ENCODE data around the gene SLCO4A1. TPM values are rescaled to one million over a fixed set of nuclear protein-coding genes. Genes with fewer than 3 reads are reported as not detected.

Gene SLCO4A1
- total RNA-seq, 1 donor from 2014 or later = 0.11 TPM

DNA sequence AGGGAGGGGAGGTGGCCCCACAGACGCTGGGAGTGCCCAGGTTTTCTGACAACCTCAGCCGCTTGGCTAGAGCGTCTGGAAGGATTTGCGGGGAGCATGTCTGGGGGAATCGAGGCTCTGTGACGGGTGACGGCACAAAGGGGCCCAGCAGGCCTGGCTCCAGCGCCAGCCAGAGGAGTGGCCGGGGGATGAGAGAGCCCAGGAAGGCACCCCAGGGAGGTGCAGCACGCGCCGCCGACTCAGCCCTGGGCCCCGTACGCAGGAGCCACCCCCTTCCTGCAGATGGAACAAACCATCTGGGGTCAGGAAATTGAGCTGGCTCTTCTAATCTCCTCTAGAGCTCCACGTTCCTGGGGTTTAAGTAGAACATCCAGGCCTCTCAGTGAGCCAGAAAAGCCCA, 5.9 kb upstream of the SLCO4A1 start:
- no peak for DNase-seq (ENCODE audit: low read depth)

DNA sequence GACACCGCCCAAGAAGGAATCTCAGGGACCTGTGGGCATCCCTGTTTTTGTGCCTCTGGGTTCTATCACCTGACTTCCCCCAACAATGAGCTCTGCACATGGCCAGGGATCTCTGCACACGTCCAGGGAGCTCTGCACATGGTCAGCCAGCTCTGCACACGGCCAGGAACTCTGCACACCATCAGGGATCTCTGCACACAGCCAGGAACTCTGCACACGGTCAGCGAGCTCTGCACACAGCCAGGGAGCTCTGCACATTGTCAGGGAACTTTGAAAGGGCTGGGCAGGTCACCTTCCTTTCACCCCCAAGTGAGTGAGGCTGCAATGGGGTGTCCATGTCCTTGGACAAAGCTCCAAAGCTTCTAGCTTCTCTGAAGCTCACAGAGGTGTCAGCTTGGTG, 5.2 kb upstream of the SLCO4A1 start:
- DNase-seq (ENCODE audit: low read depth) = no peak

DNA sequence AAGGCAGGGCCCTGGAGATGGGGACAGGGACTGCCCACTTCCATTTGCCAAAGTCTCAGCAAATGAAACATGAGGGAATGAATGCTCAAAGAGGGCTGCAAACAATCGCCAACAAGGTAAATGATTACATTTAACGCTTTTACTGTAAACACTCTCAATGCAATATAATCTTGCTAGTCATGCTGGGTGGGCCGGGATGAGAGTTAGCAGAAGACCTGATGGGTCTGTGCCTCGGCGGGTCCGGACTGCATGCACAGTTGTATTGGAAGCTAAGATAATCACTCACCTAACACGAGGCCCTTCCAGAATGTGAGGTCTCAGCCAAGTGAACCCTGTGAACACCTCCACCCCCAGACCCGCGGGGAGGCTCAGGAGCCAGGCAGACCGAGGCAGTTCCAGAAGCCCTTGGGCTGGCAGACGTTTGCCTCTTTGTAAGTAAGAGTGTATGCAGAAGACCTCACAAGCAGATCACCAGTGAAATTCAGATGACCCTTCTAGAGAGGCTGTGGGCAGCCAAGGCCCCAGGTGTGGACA, 4.7 kb upstream of the SLCO4A1 start:
- no peak for DNase-seq (ENCODE audit: low read depth)

DNA sequence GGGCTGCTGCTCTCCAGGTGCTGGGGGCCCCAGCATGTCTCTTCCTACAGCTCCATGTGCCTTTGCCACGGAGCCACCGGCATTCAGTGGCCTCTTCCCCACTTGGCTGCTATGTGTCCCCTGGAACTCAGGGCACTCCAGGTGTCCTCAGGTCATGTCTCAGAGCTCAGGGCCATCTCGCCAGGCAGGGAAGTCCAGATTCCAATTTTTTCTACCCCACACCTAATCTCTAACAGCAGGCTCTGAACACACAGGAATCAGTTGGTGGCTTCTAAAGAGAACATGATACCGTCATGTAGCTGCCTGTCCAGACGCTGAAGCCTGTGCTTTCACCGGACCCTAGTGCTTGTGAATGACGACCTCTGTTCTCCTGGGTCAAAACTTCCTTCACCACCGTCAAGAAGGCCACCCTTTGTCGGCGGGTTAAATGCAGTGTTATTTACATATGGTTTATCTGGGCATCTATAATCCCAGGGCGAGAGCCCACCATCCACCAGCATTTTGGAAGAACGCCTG, 4.2 kb upstream of the SLCO4A1 start:
- no peak for DNase-seq (ENCODE audit: low read depth)

DNA sequence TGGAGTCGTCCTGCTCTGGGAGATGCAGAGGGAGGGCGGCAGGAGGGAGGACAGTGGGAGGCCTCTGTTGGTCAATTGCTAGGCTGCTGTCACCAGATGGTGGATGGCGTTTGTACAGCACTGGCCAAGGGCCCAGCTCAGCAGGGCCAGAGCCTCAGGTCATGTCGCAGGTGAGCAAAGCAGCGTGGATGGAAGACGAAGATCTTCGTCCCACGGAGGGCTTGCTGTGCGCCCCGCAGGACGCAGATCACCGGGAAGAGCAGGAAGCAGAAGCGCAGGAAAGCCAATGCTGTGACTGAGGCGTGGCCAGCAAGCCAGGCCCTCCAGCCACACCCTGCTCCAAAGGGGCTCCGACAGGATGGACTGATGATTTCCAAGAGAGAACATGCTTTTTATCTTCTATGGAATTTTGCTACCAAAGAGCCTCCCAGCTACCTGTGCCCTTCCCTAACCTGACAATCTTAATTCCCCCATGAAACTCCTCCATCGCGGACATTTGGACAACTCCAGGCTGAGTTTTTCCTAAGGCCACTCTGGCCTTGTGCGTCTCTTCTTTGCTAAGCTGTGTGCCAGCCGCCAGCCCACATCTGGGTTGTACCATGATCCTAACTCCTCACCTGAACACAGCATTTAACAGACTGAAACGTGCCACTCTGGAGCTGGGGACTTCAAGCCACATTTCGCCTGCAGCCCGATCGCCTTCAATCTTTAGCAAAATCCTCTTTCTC, 3.5 kb upstream of the SLCO4A1 start:
- DNase-seq (ENCODE audit: low read depth) = no peak

DNA sequence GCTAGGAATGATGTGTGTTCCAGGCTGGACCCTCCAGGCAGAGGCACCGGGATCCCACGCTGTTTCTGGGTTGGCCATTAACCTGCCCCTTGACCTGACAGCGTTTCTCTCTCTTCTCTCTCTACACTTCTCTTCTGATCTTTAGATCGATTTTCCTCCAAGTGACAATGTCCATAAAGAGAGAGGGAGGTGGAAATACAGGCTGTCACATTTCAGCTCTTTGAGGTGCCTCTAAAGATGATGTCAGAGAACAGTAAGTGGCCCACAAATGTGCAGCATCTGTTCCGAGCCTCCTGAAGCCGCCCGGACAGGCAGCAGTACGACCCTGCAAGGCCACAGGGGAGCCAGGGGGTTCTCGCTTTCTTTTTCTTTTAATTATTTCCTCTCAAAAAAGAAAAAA, 2.5 kb upstream of the SLCO4A1 start:
- DNase-seq (ENCODE audit: low read depth) = no peak

DNA sequence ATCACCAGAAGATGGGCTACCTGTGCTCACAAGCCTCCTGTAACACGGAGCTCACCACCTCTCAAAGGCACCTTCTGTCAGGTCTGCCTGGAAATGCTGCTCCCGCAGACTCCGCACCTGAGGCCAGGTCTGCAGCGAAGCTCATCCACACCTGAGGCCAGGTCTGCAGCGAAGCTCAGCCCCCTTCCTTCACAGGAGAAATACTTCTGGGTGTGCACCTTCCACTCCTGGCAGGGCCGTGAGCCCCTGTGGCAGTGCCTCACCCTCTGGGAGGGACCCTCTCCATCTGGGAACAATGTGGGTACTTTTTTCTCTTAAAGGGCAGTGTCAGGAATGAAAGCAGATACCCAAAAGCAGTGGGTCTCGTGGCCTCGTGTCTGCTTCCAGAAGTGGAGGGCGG, 1.4 kb upstream of the SLCO4A1 start:
- no peak for DNase-seq (ENCODE audit: low read depth)

DNA sequence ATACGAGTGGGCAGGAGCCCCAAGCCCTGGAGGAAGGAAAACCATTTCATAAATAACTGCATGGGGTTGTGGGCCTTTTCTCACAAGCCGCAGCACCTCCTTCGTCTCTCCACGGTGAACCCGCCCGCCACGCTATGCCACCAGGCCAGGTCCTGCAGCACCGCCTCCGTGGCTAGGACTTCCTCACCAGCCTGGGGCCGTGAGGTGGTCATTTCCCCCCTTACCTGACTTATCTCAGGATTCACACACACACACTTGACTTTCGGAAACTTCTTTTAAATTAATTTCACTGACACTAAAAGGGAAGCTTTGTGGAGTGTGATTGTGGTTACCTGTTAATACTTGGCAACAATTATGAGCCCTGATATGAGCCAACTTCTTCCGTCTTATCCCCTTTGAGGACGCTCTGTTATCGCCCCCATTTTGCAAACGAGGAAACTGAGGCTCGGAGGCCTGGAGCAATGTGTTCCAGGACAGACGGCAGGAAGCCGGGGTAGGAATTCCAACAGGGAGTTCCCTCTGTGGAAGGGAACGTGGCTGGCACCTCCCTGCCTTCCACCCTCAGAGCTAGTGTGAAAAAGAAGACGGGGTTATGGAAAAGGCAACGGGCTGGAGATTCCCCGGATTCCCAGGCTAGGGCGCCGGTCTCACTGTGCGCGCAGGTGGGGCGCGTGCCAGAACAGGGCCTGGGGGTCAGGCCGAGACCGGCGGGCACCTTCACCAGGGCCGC, 817 bp upstream of the SLCO4A1 start:
- no peak for DNase-seq (ENCODE audit: low read depth)

DNA sequence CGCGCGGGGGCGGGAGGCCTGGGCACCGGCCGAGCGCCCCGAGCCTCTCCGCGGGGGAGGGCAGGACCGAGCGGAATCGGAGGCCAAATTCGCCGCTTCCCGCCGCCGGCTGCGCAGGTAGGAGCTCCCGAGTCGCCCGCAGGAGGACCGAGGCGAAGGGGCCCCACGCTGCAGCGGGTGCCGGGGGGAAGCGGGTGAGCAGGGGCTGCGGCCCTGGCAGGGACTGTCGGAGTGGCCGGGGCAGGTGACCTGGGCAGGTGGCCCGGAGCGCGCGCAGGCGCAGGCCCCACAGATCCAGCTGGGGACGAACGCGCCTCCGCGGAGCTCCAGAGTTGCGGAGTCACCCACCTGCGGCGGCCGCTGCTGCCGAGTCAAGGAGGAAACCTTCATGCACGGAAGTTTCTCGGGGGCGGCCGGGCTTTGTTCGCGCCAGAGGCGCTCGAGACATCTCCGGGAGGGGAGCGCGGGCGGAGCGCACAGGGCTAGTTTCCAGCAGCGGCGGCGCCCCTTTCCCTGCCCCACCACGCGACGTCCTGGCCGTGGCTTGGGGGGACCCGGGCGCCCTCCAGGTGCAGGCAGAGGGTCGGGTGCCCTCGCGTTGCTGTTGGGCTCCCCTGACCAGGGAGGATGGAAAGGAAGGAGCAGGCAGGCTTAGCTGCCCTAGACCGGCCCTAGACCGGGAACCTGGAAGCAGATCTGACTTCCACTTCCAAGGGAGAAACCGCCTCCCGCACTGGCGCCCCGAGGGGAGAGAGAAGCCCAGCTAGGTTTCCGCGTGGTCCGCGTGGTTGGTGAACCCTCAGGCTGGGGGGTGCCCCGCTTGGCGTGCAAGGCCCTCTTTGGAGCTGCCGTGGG, 590 bp downstream of the SLCO4A1 start:
- DNase-seq (ENCODE audit: low read depth) = no peak

DNA sequence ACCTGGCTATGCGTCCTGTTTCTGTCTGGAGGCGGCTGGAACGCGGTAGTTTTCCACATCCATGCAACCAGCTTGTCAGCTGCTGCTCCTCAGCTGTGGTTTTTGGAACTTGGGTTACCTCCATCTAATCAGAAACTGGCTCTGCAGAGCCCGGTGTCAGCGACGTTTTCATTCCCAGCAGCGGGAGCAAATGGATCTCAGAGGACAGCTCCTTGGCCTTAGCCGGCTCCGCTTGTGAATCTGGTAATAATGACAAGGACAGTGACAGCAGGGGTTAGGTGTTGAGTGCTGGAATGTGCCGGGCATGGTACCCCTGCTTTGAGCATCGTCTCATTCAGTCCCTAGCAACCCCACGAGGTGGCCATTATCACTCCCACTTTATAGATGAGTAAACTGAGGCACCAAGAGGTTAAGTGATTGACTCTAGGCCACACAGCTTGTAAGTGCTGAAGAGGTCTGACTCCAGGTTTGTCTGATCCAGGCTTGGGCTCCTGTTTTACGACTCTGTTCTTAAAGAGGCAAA, 1.3 kb downstream of the SLCO4A1 start:
- peak; percentile 52 for DNase-seq (ENCODE audit: low read depth)

DNA sequence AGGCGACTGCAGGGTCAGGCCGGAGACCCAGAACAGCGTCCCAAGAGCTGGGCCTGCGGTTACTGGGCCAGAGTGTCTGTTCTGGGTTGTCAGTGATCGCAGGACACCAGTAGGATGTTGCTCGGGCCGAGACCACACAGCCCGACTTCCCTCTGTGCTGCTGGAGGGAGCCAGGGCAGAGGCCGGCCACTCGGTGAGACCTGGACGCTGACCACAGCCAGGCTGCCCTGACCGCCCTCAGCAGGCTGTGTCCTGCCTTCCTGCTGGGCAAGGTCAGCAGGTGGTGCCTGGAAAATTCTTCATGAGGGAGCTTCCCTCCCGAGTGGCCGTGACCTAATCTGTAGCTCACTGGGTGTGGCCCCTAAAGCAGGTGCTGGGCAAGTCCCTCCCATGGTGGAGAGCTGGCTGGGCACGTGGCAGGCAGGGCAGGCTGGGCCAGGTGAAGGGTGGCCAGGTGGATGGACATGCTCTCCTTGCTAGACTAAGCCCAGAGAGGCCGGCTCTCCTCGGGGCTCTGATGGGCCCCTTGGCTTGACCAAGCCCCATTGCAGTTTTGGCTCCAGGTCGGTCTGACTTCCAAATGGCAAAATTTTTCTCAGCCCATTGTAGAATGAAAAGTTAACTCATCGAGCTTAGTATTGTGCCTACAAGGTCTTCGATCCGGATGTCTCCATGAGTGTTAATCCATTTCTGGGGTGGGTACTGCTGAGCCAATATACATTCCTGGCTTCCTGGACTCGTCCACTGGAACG, 1.9 kb downstream of the SLCO4A1 start:
- DNase-seq (ENCODE audit: low read depth) = no peak

DNA sequence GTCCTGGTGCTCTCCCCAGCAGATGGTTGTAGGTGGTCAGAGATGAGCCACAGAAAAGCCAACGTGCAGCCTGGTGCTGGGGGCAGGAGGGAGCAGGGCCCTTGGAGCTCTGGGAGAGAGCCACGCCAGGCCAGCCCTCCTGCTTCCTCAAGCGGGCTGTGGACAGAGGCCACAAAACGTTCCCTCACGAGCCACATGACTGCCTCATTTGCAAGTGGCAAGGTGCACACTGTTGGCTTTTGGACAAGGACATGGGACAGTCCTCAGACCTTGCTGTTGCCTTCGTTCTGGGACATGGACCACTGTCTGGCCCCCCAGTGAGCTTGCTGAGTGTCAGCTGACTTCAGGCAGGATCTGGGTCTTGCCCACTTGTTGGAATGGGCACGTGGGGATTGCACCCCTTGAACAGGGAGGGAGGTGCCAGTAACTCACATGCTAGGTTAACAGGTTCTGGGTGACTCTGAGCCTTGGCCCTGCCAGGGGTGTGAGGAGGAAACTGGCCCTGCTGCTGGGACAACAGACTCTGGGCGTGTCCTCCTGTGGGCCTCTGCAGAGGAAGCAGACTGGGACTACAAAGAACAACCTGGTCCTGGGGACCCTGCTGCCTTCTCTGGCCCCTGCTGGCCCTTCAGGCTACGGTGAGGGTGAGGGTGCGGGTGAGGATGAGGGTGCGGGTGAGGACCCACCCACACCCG, 2.6 kb downstream of the SLCO4A1 start:
- no peak for DNase-seq (ENCODE audit: low read depth)

DNA sequence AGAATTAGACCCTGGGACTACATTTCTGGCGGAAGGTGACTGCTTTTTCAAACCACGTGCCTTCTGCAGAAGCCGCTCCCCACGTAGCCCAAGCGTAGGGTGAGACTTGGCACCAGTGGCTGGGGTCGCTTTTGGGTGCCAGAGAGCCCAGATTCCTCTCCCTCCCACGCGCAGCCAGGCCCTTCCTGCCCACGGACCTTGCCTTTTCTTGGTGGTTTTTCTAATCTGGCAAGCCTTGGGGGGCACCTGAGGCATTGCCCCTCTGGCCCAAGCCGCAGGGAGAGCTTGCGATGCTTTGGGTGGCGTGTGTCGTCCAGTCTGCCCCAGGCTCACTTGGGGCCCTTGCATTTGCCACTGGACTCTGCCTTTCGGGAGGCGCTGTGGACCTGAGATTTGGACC, 3.3 kb downstream of the SLCO4A1 start:
- no peak for DNase-seq (ENCODE audit: low read depth)

DNA sequence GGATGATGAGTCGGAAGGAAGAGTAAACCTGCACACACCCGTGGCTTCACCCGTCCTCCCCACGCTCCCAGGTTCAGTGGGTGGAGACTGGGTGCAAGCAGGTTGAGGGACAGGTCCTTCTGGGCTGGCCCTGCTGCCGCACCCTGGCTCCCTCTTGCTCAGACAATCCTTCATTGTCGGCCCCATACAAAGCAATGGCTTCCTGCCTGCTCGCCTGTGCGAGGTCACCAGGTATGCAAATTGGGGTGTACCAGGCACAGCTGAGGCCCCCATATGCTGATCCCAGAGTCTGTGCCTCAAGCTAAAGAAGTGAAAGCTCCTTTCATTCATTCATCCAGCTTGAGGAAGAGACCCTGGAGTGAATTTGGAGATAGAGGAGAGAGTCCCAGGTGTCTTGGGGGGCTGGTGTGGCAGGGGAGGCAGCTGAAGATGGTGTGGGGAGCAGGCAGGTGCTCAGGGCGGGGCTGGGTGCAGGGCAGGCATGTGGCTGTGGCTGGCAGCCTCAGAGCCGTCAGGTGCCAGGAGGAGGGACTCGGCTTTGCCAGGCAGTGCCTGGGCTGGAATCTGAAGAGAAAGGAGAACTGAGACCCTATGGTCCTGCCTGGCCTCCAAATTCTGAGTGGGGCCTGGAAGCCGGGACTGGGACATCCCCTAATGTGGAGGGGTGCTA, 4.7 kb downstream of the SLCO4A1 start:
- no peak for DNase-seq (ENCODE audit: low read depth)

DNA sequence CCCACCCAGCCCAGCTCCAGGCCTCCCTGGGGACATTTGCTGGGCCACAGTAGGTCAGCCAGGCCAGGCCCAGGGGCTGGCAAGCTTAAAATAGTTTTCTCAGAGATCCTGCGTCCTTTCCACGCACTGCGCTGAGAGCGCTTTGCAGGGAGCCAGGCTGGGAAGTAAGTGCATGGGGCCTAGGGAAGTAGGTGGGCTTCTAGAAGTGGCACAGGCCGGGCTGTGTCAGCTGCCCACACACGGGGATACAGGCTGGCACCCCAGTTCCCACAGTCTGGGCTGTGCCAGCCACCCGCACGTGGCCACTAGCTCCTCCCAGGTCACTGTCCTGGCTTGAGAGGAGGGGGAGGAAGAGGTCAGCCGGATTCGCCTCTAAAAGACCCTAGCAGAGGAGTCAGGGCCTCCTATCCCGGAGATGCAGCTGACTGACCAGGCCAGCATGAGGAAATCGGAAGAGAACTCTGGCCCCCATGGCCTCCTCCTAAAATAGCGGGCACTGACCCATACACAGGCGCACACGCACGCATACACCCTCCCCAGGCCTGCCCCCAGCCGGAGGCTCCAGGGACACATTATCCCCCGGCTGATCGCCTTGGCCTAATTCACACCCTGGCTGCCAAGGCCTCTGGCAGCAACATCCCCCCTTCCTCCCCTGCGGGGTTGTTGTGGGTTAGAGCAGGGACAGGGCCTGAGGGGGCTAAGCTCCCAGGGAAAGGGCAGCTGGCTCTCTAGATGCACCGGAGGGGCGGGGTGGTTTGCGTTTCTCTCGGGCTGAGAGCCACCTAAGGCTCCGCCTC, 5.4 kb downstream of the SLCO4A1 start:
- DNase-seq (ENCODE audit: low read depth) = no peak

DNA sequence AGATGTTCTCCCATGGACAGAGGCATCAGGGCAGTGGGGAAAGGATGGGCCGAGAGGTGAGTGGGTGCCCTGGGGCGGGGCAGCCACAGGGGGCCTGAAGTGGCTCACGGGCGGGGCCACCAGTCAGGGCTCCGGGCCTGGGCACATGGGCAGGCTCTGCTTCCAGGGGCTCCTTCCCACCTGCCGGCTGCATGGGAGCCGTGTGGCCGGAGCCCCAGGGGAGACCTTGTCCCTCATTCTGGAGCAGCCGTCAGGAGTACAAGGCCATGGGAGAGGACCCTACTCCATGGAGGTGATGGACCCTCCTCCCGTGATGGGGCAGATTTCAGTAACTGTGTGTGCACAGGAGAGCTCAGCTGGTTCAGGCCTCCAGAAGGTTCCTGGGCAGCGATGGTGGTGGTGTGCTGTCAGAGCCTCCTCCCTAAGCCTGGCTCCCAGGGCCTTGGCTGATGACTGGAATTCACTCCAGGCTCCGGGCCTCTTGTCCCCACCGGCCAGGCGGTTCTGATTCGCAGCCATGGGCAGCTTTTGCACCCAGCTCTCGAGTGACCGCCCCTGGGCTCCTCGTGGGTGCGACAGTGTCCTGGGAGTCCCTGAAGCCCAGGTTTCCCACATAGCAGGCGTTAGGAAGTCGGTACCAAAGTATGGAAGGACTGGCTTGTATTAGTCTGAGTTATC, 6.2 kb downstream of the SLCO4A1 start:
- DNase-seq (ENCODE audit: low read depth) = no peak

DNA sequence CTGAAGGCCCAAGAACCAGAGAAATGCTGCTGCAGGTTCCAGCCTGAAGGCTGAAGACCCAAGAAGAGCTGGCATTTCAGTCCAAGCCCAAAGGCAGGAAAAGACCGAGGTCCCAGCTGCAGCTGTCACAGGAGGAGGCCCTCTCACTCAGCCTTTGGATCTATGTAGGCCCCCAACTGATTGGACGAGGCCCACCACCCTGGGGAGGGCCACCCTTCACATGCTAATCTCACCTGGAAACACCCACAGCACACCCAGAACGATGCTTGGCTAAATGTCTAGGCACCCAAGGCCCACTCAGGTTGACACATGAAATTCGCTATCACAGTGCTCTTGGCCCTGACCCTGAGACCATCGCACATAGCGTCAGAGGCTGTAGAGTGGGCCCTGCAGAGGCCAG, 6.8 kb downstream of the SLCO4A1 start:
- no peak for DNase-seq (ENCODE audit: low read depth)

All from myocyte (in vitro differentiated cells).